ENCODE measurements around the gene SAT2.

DNA sequence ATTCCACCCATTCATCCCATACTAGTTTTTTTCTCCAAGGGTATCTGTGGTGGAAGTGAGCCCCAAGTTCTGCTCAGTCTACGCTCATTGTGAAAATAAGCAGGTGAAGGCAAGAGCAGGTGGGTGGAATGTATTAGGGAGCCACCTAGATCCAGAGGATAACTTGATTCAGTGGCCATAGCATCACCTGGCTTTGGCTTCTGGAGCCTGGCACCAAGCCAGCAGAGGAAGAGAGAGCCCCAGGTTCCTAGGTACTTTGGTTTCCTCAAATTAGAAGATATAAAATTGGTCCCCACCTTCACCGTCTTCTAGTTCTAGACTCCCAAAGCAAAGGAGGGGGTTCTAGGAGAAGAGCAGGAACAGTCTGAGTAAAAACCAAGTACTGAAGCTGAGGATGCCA, 17.0 kb downstream of the SAT2 start:
- TF ChIP-seq POLR2A (IDR thresholded peaks at IDR 0.05), result no peak
- TF ChIP-seq, protein P1, sequence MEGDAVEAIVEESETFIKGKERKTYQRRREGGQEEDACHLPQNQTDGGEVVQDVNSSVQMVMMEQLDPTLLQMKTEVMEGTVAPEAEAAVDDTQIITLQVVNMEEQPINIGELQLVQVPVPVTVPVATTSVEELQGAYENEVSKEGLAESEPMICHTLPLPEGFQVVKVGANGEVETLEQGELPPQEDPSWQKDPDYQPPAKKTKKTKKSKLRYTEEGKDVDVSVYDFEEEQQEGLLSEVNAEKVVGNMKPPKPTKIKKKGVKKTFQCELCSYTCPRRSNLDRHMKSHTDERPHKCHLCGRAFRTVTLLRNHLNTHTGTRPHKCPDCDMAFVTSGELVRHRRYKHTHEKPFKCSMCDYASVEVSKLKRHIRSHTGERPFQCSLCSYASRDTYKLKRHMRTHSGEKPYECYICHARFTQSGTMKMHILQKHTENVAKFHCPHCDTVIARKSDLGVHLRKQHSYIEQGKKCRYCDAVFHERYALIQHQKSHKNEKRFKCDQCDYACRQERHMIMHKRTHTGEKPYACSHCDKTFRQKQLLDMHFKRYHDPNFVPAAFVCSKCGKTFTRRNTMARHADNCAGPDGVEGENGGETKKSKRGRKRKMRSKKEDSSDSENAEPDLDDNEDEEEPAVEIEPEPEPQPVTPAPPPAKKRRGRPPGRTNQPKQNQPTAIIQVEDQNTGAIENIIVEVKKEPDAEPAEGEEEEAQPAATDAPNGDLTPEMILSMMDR (IDR thresholded peaks at IDR 0.05), result no peak

All from Peyer's patch (tissue), 4 donors.